ENCODE measurements around the gene ANXA5. TPM values are rescaled to one million over a fixed set of nuclear protein-coding genes. Genes with fewer than 3 reads are reported as not detected.

Gene ANXA5
- total and polyA plus RNA-seq, 9 of the 15 experiments (the other 6 are each of a cell fraction or from before 2014, with no cell fraction given), result 49.9 to 131 (median 84.5) TPM

GRCh38 chr4:121736735-121737351 is 40.1 kb upstream of the ANXA5 start (continued):
- TF ChIP-seq REST (IDR thresholded peaks at IDR 0.05; ENCODE audit: borderline replicate concordance) (peak; percentile 74), REST (CRISPR knock-in tag; IDR thresholded peaks at IDR 0.05; ENCODE audit: low read depth) (no peak), FOXP1 (CRISPR knock-in tag; IDR thresholded peaks at IDR 0.05) (no peak), NR2C1 (IDR thresholded peaks at IDR 0.05) (no peak), NR2C1 (tag; IDR thresholded peaks at IDR 0.05) (no peak)
